IgD-negative memory B cell (primary cell): Measurements from ENCODE around the gene RNF6. TPM values are rescaled to one million over a fixed set of nuclear protein-coding genes. Genes with fewer than 3 reads are reported as not detected.
A peak's percentile ranks its signal among the peaks of the same experiment; 100 is the strongest.

Experiments used
- H3K27ac Mint-ChIP-seq, 3 donors: one replicate each; pipeline ENCODE4 v1.8.0; 2020 to 2022; ENCODE audit warnings: mild to moderate bottlenecking in 3 of 3, mixed read lengths in 3 of 3, moderate library complexity in 1 of 3
- H3K27me3 Mint-ChIP-seq: one replicate; pipeline ENCODE4 v1.8.0; 2021; ENCODE audit warnings: mixed read lengths
- H3K36me3 Mint-ChIP-seq: one replicate; pipeline ENCODE4 v1.8.0; 2020; ENCODE audit warnings: mild to moderate bottlenecking, mixed read lengths
- H3K4me1 Mint-ChIP-seq, 3 donors: one replicate each; pipeline ENCODE4 v1.8.0; 2020 to 2022; ENCODE audit warnings: mixed read lengths in 3 of 3, mild to moderate bottlenecking in 1 of 3
- H3K4me3 Mint-ChIP-seq, 4 donors: one replicate each; pipeline ENCODE4 v1.8.0; 2020 to 2022; ENCODE audit warnings: mild to moderate bottlenecking in 4 of 4, mixed read lengths in 4 of 4, moderate library complexity in 3 of 4
- H3K9me3 Mint-ChIP-seq, 3 donors: one replicate each; pipeline ENCODE4 v1.8.0; 2020 to 2021; ENCODE audit warnings: mixed read lengths in 3 of 3, mild to moderate bottlenecking in 1 of 3
- polyA plus RNA-seq: library from polyadenylated mRNA; unstranded; fragments of 300-500 nt; fragmentation: Illumina TruSeq; gene quantifications from one replicate; pipeline ENCODE4 v1.2.3, GENCODE V29; 2021

RNF6 gene
- polyA plus RNA-seq, 1 donor from 2014 or later: 52.7 TPM

DNA sequence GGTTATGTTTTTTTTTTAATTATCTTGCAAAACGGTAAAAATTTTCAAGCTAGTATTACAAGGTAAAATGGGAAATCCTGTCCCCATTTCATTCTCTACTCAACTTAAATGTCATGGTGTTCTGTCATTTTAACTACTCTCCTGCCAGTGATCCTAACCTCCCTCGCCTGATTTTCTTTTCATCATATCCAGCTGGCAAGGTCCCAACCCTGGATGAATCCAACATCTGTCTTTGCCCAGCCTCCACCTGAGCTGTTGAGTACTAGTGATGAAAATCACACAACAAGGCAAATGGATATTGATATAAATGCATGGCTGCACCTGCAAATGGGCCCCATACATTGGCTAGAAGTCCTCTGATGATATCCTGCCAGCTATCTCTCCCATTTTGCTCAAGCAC, 24.9 kb upstream of the RNF6 start:
- Mint-ChIP-seq H3K9me3 (peaks cover 5 to 9% (median 6%) of the 10 kb centered on the region in 3 donors), H3K36me3 (no peaks in the 10 kb centered on the region), H3K27ac (no peak overlapping the region), H3K27me3 (peaks cover 2% of the 10 kb centered on the region), H3K4me1 (no peaks in the 10 kb centered on the region), H3K4me3 (no peak overlapping the region)

DNA sequence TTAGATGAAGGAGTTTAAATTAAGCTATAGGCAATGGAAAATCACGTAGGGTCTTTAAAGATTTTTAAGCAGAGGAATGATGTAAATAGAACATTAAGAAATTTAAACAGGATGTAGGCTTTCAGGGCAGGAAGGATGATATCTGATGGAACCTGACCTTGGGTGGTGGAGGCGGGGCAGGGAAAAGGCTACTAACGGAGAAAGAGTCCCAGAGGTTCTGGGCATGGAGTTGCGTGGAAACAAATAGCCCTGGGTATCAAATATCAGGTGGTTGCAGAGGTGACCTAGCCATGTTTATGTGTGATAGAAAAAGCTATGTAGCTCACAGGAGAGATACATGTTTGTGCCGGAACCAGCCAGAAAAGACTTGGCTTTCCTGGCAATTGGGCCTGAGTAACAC, 24.0 kb upstream of the RNF6 start:
- H3K36me3 Mint-ChIP-seq: no peaks in the 10 kb centered on the region
- no peaks in the 10 kb centered on the region for H3K4me1 Mint-ChIP-seq
- H3K27me3 Mint-ChIP-seq: peaks cover 2% of the 10 kb centered on the region
- H3K27ac Mint-ChIP-seq: no peak overlapping the region
- no peak overlapping the region for H3K4me3 Mint-ChIP-seq
- H3K9me3 Mint-ChIP-seq: peaks cover 5 to 9% (median 8%) of the 10 kb centered on the region in 3 donors

DNA sequence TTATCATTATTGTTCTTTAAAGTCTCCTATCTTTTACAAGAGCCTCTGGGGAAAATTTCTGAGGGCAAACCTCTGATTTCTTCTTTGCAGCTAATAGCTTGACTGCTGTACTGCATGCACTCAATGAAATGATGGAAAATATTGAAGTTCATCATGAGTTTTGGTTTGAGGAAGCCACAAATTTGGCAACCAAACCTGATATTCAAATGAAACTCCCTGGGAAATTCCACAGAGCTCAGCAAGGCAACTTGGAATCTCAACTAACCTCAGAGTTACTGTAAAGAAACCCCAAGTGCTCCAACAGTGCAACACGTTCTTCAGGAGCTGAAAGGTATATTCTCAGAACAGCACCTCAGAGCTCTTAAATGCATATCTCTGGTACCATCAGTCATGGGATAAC, 14.2 kb upstream of the RNF6 start:
- H3K27me3 Mint-ChIP-seq: peaks cover 12% of the 10 kb centered on the region
- H3K4me1 Mint-ChIP-seq: peaks cover 0 to 1% (median 0%) of the 10 kb centered on the region in 3 donors
- H3K36me3 Mint-ChIP-seq: no peaks in the 10 kb centered on the region
- H3K4me3 Mint-ChIP-seq: no peak overlapping the region
- H3K27ac Mint-ChIP-seq: no peak overlapping the region
- peaks cover 0 to 2% (median 0%) of the 10 kb centered on the region in 3 donors for H3K9me3 Mint-ChIP-seq

DNA sequence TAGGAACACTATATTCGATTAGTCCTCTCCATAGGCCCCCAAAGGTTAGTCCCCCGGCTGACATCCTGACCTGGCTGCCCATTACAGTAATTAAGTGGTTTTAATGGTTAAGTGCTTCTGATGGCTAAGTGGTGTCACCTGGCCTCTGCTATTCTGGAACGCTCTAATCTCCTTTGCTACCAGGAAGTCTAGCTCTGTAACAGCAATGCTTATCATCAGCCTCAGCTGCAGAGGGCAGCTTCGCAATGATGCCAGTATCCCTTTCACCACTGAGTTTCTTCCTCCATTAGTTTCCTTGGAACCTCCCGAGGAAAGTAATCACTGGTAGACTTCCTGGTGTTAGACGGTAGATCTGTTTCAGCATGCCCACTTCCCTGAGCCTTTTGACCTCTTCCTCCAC, 8.6 kb upstream of the RNF6 start:
- Mint-ChIP-seq H3K4me3 (no peak overlapping the region), H3K4me1 (peaks cover 0 to 2% (median 0%) of the 10 kb centered on the region in 3 donors), H3K36me3 (peaks cover 2% of the 10 kb centered on the region), H3K9me3 (no peaks in the 10 kb centered on the region), H3K27me3 (peaks cover 8% of the 10 kb centered on the region), H3K27ac (no peak overlapping the region)

DNA sequence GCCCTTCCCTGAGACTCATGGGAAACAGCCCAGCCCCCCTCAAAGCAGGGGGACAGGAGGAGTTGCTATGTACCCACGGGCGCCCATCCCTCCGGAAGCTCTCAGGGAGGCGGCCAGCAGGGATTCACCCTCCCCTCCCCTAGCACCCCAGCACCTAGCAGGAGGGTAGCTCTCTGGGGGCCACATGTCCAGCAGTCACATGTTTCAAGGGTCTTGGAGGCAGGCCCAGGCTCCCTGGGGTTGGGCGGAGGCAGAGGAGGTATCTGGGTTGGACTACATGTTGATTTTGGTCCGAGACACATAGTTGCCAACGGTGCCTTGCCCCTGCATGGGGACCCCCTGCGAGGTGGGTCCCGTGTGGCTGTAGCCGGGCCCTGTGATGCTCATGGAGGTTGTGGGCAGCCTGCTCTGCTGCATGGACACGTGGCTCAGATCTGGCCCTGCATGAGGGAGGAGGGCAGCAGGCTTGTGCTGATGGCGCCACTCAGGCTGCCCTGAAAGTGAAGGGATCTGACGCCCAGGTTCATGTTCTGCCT, 7.0 kb upstream of the RNF6 start:
- no peaks in the 10 kb centered on the region for H3K9me3 Mint-ChIP-seq
- H3K27ac Mint-ChIP-seq: no peak overlapping the region
- peaks cover 0 to 2% (median 0%) of the 10 kb centered on the region in 3 donors for H3K4me1 Mint-ChIP-seq
- H3K36me3 Mint-ChIP-seq: peaks cover 2% of the 10 kb centered on the region
- H3K4me3 Mint-ChIP-seq: no peak overlapping the region
- no peaks in the 10 kb centered on the region for H3K27me3 Mint-ChIP-seq

DNA sequence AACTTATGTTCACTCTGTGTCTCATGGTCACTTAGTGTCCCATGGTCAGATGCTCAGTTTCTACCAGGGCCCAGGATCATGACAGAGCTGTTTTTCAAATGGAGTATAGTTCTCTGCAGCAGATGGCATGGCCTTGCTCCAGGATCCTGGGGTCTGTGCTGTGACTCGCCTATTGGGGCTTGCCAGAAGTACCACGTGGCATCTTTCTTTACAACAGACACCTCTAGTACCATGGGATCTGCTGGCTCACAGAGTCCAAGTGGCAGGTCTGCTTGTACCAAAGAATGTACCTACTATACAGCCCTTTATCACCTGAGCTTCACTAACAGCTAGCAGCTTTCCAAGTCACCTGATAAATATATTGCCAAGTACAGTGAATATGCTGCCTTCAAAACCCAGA, 6.0 kb upstream of the RNF6 start:
- H3K27me3 Mint-ChIP-seq: no peaks in the 10 kb centered on the region
- peaks cover 5% of the 10 kb centered on the region for H3K36me3 Mint-ChIP-seq
- no peak overlapping the region for H3K4me3 Mint-ChIP-seq

DNA sequence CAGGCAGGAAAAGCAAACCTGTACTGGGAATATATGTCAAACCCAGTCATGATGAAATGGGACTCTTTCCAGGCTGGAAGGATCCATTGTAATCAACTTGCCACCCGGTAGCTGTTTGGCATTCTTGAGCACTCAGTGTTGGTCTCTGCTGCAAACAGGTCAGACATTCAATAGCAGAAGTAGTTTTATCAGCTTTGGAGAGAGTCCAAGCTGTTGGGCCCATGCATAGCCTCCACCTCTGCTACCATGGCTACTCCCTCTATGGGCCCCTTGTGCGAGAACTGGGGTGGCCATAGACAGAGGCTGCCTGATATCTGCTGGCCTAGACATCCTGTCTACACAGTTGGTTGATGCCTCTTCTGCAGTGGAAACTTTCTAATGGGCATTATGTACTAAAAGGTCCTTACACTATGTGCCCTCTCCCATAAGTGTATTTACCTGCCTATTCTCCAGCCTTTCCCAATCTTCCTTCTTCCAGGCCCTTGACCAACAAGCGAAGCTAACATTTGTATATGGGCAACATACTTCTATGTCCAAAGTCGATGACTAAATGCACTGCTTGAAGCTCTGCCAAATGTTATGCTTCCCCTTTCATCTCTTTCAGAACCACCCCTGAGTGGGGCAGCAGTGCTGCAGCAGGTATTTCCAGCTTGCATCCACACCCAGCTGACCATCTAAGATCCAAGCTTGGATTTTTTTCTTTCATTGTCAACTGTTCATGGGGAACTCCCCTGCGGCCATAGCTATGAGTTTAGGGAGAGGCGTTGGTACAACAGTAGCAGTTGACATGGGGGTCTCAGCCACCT, 5.3 kb upstream of the RNF6 start:
- Mint-ChIP-seq H3K27ac (no peak overlapping the region), H3K4me1 (peaks cover 5 to 9% (median 8%) of the 10 kb centered on the region in 3 donors), H3K4me3 (peak overlapping the region in 1 of 4 donors; percentile 31), H3K9me3 (no peaks in the 10 kb centered on the region), H3K27me3 (no peaks in the 10 kb centered on the region), H3K36me3 (peaks cover 5% of the 10 kb centered on the region)

More for the DNA sequence above, 6.0 kb upstream of the RNF6 start:
- H3K9me3 Mint-ChIP-seq: no peaks in the 10 kb centered on the region
- peaks cover 3 to 5% (median 4%) of the 10 kb centered on the region in 3 donors for H3K4me1 Mint-ChIP-seq
- H3K27ac Mint-ChIP-seq: no peak overlapping the region

DNA sequence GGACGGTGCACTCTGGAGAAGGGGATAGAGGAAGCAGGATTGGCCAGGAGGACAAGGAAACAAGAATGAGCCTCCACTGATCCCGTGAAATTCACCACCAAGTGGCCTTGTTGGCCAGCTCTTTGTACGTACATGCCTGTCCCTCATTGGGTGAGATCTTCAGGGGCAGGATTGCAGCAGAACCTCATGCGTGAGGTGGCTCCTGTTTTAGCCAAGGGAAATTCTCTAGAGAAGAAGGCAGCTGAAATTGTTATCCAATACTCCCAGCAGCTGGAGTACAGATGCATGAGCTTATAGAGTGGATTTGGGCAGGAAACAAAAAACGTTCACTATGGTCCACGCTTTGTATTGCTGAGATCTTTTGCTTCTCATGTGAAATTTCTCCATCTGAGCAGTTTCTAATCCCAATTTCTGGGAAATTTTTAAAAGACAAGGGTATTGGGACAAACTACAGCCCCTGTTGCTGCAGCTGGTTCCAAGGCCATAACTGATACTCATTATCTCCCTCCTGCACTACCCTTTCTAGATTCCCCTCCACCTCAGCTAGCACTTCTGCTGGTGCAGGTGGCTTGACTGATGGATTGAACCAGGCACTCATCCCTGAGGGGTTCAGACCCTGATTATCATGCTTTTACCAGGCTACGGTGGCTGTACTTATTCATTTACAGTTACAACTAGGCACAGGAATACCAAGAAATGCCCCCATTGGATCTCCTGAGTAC, 3.9 kb upstream of the RNF6 start:
- H3K4me1 Mint-ChIP-seq: peaks cover 8 to 15% (median 14%) of the 10 kb centered on the region in 3 donors
- H3K27ac Mint-ChIP-seq: no peak overlapping the region

DNA sequence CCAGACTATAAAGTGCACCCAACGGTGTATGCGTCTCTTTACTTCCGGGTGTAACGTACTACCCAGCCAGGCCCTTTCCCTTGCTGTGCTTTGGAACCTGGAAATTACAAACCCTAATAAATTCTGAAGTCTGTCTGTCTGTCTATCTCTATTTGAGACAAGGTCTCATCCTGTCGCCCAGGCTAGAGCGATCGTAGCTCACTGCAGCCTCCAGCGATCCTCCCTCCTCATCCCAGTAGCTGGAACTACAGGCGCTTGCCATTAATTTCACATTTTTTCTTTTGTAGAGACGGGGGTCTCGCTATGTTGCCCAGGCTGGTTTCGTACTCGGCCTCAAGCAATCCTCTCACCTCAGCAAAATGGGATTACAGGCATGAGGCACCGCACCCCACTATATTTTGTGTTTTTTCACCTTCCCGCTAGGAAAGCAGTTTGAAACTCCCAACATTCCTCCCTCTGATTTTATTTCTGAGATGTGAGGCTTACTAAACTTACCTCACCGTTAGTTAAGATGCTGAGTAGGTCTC, 469 bp upstream of the RNF6 start:
- peak overlapping the region; percentile 81 to 100 (median 96) for H3K27ac Mint-ChIP-seq
- peak overlapping the region; percentile 95 to 100 (median 98) for H3K4me3 Mint-ChIP-seq
- no peaks in the 10 kb centered on the region for H3K9me3 Mint-ChIP-seq
- H3K36me3 Mint-ChIP-seq: peaks cover 5% of the 10 kb centered on the region
- H3K27me3 Mint-ChIP-seq: no peaks in the 10 kb centered on the region
- H3K4me1 Mint-ChIP-seq: peaks cover 13 to 28% (median 18%) of the 10 kb centered on the region in 3 donors

More for the DNA sequence above, 3.9 kb upstream of the RNF6 start:
- H3K36me3 Mint-ChIP-seq: peaks cover 5% of the 10 kb centered on the region
- no peaks in the 10 kb centered on the region for H3K27me3 Mint-ChIP-seq
- no peaks in the 10 kb centered on the region for H3K9me3 Mint-ChIP-seq
- H3K4me3 Mint-ChIP-seq: peak overlapping the region in 1 of 4 donors; percentile 28

DNA sequence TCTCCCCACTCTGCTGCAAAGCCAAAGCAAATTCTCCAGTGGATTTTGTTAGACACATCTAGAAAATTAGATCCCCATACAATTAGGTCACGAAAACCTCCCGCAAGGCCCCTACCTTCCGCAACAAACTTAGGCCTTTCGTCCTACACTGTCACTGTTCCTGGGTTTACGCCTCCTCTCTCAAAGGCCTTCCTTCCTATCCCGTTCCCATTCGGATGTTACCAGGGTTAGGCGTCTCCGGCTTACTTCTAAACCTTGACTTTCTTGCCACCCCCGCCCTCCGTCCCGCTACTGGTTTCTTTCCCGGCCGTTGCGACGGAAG, 754 bp downstream of the RNF6 start:
- H3K4me3 Mint-ChIP-seq: peak overlapping the region; percentile 95 to 100 (median 98)
- peaks cover 8% of the 10 kb centered on the region for H3K36me3 Mint-ChIP-seq
- peak overlapping the region; percentile 81 to 100 (median 96) for H3K27ac Mint-ChIP-seq
- peaks cover 13 to 28% (median 18%) of the 10 kb centered on the region in 3 donors for H3K4me1 Mint-ChIP-seq
- H3K9me3 Mint-ChIP-seq: no peaks in the 10 kb centered on the region
- H3K27me3 Mint-ChIP-seq: no peaks in the 10 kb centered on the region

DNA sequence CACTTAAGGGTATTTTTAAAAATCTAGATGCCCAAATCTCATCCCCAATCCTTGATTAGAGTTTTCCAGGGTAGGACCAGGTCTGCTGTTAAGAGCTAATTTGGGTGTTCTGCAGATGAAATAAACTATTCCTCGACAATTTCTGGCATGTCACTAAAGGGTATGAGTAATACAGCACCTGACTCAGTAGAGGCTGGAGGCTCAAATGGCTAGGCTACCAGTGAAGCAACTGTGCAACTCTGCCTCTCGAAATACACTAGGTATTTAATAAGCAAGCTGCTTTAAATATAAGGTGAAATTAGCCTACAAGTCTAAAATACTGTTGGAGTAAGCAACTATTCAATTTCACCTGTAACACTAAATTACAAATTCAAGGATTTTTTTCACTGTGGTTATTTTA, 1.5 kb downstream of the RNF6 start:
- H3K27me3 Mint-ChIP-seq: no peaks in the 10 kb centered on the region
- H3K4me3 Mint-ChIP-seq: peak overlapping the region; percentile 52 to 99 (median 96)
- no peaks in the 10 kb centered on the region for H3K9me3 Mint-ChIP-seq
- H3K4me1 Mint-ChIP-seq: peaks cover 13 to 28% (median 18%) of the 10 kb centered on the region in 3 donors
- no peak overlapping the region for H3K27ac Mint-ChIP-seq
- peaks cover 8% of the 10 kb centered on the region for H3K36me3 Mint-ChIP-seq

DNA sequence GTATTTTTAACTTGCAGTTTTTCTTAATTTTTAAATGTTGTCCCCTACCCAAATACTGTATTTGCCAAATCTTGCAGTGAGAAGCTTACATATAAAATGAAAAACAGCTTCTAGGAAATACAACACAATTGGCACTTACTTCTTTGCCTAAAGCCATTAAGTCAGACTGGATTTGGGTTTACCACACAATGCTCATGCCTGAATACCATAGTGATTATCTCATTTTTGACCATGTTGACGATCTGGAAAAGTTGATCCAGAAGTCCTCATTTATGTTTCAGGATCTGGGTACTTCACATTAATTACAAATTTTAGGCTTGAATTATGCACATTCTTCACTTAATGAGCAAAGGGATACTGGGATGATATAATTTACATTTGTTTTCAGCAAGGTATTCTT, 2.4 kb downstream of the RNF6 start:
- no peaks in the 10 kb centered on the region for H3K27me3 Mint-ChIP-seq
- H3K27ac Mint-ChIP-seq: peak overlapping the region in 1 of 3 donors; percentile 73
- peak overlapping the region in 1 of 4 donors; percentile 95 for H3K4me3 Mint-ChIP-seq
- H3K36me3 Mint-ChIP-seq: peaks cover 10% of the 10 kb centered on the region
- peaks cover 13 to 28% (median 18%) of the 10 kb centered on the region in 3 donors for H3K4me1 Mint-ChIP-seq
- peaks cover 0 to 2% (median 0%) of the 10 kb centered on the region in 3 donors for H3K9me3 Mint-ChIP-seq

DNA sequence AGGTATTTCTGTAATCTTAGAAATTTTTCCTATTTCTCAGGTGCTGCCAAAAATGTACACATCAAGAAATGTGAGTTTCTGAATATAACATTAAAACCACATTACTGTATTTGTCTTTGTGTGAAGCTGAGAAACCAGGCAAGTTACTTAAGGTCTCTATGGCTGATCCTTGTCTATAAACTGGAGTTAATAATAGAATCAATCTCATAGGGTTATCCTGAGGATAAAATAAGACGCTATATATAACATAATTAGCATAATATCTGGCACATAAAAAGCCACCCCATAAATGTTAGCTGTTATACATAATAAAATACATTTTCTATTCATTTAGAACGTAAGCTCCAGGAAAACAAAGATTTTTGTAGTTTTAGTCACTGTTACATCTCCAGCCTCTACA, 6.1 kb downstream of the RNF6 start:
- H3K27ac Mint-ChIP-seq: no peak overlapping the region
- H3K4me1 Mint-ChIP-seq: peaks cover 5 to 13% (median 10%) of the 10 kb centered on the region in 3 donors
- H3K36me3 Mint-ChIP-seq: peaks cover 10% of the 10 kb centered on the region
- peaks cover 0 to 2% (median 0%) of the 10 kb centered on the region in 3 donors for H3K9me3 Mint-ChIP-seq
- no peaks in the 10 kb centered on the region for H3K27me3 Mint-ChIP-seq
- no peak overlapping the region for H3K4me3 Mint-ChIP-seq

DNA sequence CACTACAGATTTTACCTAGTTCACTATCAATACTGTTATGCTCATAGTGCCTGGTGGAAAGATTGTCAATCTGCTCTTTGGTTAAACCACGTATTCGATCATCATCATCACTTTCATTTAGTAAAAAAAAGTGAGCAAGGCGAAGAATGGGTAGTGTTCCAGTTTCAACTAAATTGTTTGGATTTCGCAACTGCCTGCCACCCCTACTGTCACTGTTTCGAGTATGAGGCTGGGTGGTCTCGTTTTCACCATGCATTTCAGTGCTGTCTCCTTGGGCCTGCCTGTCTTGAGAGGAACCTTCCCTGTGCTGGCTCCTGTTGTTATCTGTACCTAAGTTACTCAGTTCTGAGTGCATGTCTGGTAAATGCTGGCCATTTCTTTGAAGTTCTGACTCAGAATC, 8.1 kb downstream of the RNF6 start:
- H3K9me3 Mint-ChIP-seq: peaks cover 0 to 2% (median 0%) of the 10 kb centered on the region in 3 donors
- H3K36me3 Mint-ChIP-seq: peaks cover 14% of the 10 kb centered on the region
- no peaks in the 10 kb centered on the region for H3K27me3 Mint-ChIP-seq
- no peak overlapping the region for H3K4me3 Mint-ChIP-seq
- peak overlapping the region in 1 of 3 donors; percentile 27 for H3K27ac Mint-ChIP-seq
- H3K4me1 Mint-ChIP-seq: peaks cover 0 to 5% (median 0%) of the 10 kb centered on the region in 3 donors

DNA sequence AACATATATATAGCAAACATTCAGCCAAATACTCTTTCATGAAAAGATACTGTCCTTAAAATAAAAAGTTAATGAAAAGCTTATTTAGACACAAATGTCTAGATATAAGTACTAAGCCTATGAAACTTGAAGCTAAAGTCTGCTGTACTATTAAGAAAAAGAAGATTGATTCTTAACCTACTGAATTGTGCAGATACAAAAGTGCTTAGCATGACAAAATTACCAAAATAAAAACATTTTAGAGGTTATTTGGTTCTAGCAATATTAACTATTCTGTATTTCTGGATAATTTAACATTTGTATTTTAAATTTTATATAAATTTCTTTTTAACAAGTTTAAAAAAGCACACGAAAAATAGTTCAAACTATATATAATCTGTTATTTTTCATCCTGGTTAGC, 8.8 kb downstream of the RNF6 start:
- Mint-ChIP-seq H3K4me1 (peaks cover 0 to 5% (median 0%) of the 10 kb centered on the region in 3 donors), H3K27me3 (no peaks in the 10 kb centered on the region), H3K9me3 (peaks cover 0 to 2% (median 0%) of the 10 kb centered on the region in 3 donors), H3K36me3 (peaks cover 14% of the 10 kb centered on the region), H3K4me3 (no peak overlapping the region), H3K27ac (peak overlapping the region in 1 of 3 donors; percentile 27)
